H7 (cell line): ENCODE measurements around the gene TMEM121. TPM values are rescaled to one million over a fixed set of nuclear protein-coding genes. Genes with fewer than 3 reads are reported as not detected.

Experiments
- DNase-seq: peaks from one replicate; pipeline ENCODE4 v3.0.0; 2012
- H3K27me3 ChIP-seq: 2 replicates; pipeline ENCODE4 v1.6.0; 2011; ENCODE audit warnings: mild to moderate bottlenecking, low read length; ENCODE audit not compliant: control insufficient read depth, insufficient read depth
- H3K36me3 ChIP-seq: replicated peaks from 2 replicates; pipeline ENCODE4 v1.5.1; 2011; ENCODE audit warnings: low read length; ENCODE audit not compliant: control insufficient read depth, insufficient read depth
- H3K4me3 ChIP-seq: 2 replicates; pipeline ENCODE4 v1.5.1; 2011; ENCODE audit warnings: low read depth, mild to moderate bottlenecking, control low read depth, low read length, moderate library complexity; ENCODE audit not compliant: insufficient read depth
- total RNA-seq: library from RNA; depleted of rRNA; stranded (reverse); fragments of >200 nt; shearing (Covaris generic); gene quantifications from 2 replicates; pipeline ENCODE4 v1.2.3, GENCODE V29; 2014

Gene TMEM121
- total RNA-seq, 1 experiment from 2014 or later: 0.80 TPM

- no peaks in the 10 kb centered on the region for H3K36me3 ChIP-seq
- no peak for DNase-seq
- H3K4me3 ChIP-seq: no peak overlapping the region
- peaks cover 24% of the 10 kb centered on the region for H3K27me3 ChIP-seq
Measured at GRCh38 chr14:105492031-105492970, 34.1 kb upstream of the TMEM121 start.

DNA sequence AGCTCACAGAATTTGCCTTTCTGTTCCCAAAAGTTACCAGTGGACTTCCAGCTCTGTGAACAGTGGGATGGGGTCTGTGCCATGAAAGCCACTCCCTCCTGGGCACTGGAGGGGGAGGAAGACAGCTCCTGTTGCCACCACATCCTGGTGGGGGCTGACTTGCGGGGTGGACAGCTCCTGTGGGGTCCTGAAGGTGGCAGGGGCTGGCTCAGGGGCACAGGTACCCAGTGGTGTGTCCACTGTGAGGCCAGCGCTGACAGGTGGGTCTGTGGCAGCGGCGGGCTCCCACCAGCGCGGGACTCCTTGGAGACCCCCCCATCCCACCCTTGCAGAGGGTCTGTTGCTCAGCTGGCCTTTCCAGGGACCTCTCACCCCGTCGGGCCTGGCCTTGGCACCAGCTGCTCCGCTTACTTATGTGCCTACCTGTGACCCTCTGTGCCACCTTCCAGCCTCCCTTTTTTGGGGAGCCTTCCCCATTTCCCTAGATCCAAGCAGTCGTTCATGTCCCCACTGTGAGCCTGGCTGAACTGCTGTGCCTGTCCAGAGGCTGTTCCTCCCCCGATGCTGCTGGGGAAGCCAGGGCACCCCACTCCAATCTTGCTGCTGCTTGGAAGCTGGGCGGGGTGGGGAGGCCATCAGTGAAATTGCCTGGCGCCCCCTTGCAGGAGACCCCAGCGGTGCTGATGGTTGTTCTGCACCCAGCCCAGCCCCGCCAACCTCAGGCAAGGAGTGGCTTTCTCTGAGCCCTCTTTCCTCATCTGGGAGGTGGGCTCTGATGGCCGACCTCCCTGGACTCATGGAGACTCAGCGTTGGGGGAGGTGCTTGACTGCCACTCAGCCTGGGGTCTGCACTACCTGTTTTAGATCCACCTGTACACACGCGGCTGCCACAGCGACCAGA is 33.2 kb upstream of the TMEM121 start:
- Histone ChIP-seq H3K4me3 (no peak overlapping the region), H3K36me3 (no peaks in the 10 kb centered on the region), H3K27me3 (peaks cover 15% of the 10 kb centered on the region)
- peak; percentile 56 for DNase-seq

GRCh38 chr14:105493921-105494605 is 32.3 kb upstream of the TMEM121 start:
- Histone ChIP-seq H3K27me3 (peaks cover 7% of the 10 kb centered on the region), H3K4me3 (no peak overlapping the region), H3K36me3 (no peaks in the 10 kb centered on the region)
- DNase-seq: peak; percentile 52

DNA sequence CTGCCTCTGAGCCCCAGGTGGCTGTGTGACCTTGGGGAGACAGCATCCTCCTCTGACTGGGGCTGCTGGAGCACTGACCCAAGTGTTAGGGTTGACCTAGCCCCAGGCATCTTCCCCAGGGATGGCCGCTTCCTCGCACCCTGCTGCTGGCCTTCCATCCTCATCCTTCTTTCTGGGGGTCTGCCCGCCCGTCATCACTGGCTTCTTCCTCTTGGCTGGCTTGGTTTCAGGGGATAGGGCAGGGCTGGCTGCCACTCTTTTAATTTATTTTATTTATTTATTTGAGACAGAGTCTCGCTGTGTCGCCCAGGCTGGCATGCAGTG is 31.8 kb upstream of the TMEM121 start:
- Histone ChIP-seq H3K4me3 (no peak overlapping the region), H3K27me3 (peaks cover 3% of the 10 kb centered on the region), H3K36me3 (no peaks in the 10 kb centered on the region)
- no peak for DNase-seq

- Histone ChIP-seq H3K27me3 (no peaks in the 10 kb centered on the region), H3K36me3 (no peaks in the 10 kb centered on the region), H3K4me3 (no peak overlapping the region)
- peak; percentile 56 for DNase-seq
Measured at GRCh38 chr14:105495101-105495989, 31.0 kb upstream of the TMEM121 start.

- H3K36me3 ChIP-seq: no peaks in the 10 kb centered on the region
- peak; percentile 62 for DNase-seq
- no peak overlapping the region for H3K4me3 ChIP-seq
- no peaks in the 10 kb centered on the region for H3K27me3 ChIP-seq
Measured at GRCh38 chr14:105495990-105496830, 30.2 kb upstream of the TMEM121 start.

DNA sequence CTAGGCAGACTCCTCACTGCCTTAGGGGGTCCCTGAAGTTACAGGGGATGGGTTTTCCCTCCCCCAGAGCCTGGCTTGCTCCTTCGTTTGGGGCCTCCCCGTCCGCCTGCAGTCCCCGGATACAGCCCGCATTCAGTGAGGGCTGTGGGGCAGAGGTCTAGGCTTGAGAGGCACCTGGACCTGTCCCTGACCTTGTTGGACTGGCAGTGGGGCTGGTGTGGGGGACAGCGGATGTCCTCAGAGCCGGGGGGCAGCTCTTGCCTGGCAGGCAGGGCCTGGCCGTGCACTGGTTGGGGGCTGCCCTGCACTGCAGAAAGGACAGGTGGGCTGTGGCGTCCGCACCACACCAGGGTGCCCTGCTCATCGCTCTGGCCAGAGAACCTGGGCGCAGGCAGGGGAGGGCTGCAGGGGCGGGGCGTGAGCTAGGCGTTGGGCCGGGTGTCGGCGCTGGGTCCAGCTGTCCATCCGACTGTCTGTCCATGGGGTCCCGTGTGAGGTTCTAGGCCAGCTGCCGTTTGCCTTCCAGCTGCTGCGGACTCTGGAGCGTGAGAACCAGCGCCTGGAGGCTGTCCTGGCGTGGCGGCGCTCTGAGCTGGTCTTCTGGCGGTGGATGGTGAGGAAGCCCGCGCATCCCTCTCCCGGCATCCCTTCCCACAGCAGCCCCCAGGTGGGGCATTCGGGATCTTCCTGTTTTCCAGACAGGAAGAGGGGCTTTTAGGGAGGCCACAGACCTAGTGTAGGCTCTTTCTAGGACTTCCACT is 29.4 kb upstream of the TMEM121 start:
- Histone ChIP-seq H3K27me3 (no peaks in the 10 kb centered on the region), H3K36me3 (no peaks in the 10 kb centered on the region), H3K4me3 (no peak overlapping the region)
- peak; percentile 69 for DNase-seq

GRCh38 chr14:105497671-105498429 is 28.5 kb upstream of the TMEM121 start:
- H3K27me3 ChIP-seq: no peaks in the 10 kb centered on the region
- no peaks in the 10 kb centered on the region for H3K36me3 ChIP-seq
- H3K4me3 ChIP-seq: no peak overlapping the region
- DNase-seq: peak; percentile 62

GRCh38 chr14:105498430-105499255 is 27.7 kb upstream of the TMEM121 start:
- no peak overlapping the region for H3K4me3 ChIP-seq
- H3K36me3 ChIP-seq: no peaks in the 10 kb centered on the region
- H3K27me3 ChIP-seq: no peaks in the 10 kb centered on the region
- peak; percentile 72 for DNase-seq

DNA sequence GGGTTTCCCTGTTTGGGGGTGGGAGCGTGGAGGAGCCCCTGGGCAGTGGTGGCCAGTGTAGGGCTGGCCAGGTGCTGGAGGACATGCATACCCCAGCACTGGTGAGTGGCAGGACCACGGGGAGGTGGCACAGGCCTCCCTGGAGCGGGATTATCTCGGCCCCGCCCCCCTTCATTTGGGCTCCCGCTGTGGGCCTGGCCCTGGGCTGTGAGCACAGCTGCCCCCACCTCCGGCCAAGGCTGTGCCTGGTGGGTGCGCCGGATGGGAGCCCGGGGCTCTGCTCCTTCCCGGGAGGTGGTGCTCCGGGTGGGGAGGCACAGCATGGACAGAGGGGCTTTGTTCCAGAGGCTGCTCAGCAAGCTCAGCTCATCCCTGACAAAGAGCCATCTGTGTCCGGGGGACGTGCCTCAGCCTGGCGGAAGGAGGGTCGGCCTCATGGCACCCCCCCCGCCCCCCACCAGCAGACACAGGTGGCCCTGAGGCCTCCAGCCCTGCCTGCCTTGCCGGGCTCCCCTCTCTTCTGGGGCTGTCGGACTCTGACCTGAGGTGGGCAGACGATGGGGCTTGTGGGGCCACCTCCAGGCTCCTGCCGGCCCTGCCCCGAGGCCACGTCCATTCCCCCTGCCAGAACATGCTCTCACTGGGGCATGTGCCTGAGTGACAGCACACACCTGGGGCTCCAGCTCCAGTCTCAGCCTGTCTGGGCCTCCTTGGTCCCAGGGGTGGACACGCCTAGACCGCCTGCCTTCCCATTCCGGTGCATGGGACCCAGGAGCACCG is 26.9 kb upstream of the TMEM121 start:
- Histone ChIP-seq H3K27me3 (no peaks in the 10 kb centered on the region), H3K4me3 (no peak overlapping the region), H3K36me3 (no peaks in the 10 kb centered on the region)
- peak; percentile 86 for DNase-seq
